Sigmoid colon (tissue), 4 donors: Measurements from ENCODE around the gene ANO9.

Experiments
- CTCF ChIP-seq, 4 experiments: fragments of 450-650 bp in 3 of 4; fragments of 200-600 bp in 1 of 4; IDR thresholded peaks; one replicate each; pipeline ENCODE4 v1.5.1; 2016 to 2019; ENCODE audit warnings: antibody characterized with exemption in 4 of 4, mild to moderate bottlenecking in 3 of 4, moderate library complexity in 2 of 4
- EP300 ChIP-seq, 4 donors: sonication (generic); formaldehyde crosslinking; IDR thresholded peaks; one replicate each; pipeline ENCODE4 v1.6.1; 2017; ENCODE audit warnings: antibody characterized with exemption in 4 of 4

GRCh38 chr11:420054-420910 lies 21.5 kb downstream of the ANO9 start:
- TF ChIP-seq CTCF (IDR thresholded peaks at IDR 0.05), result no peak
- TF ChIP-seq EP300 (IDR thresholded peaks at IDR 0.05), result no peak
